DMS153 (cell line): Measurements from ENCODE around the gene MYDGF.

Experiments
- DNase-seq: peaks from one replicate; lab custom pipeline; 2025; lab: John Stamatoyannopoulos, UW

Gene MYDGF

GRCh38 chr19:4640247-4641000 is 29.7 kb downstream of the MYDGF start:
- DNase-seq: no peak

GRCh38 chr19:4639531-4640246 is 30.5 kb downstream of the MYDGF start:
- DNase-seq: no peak

GRCh38 chr19:4638828-4639530 is 31.2 kb downstream of the MYDGF start, which contains the start of gene TNFAIP8L1:
Gene TNFAIP8L1 (plus strand): TSS chr19:4639516. CDS start chr19:4651870, 12,354 bp downstream.
- DNase-seq: peak; percentile 84

GRCh38 chr19:4638317-4638716 is 31.8 kb downstream of the MYDGF start:
- no peak for DNase-seq

GRCh38 chr19:4636761-4637160 is 33.4 kb downstream of the MYDGF start:
- DNase-seq: no peak

GRCh38 chr19:4636151-4636717 is 33.9 kb downstream of the MYDGF start:
- DNase-seq: no peak

- no peak for DNase-seq
Measured at GRCh38 chr19:4635754-4636116, 34.4 kb downstream of the MYDGF start.

- peak; percentile 20 for DNase-seq
Measured at GRCh38 chr19:4633140-4633967, 36.8 kb downstream of the MYDGF start.

- peak; percentile 18 for DNase-seq
Measured at GRCh38 chr19:4624733-4625362, 45.3 kb downstream of the MYDGF start.

- no peak for DNase-seq
Measured at GRCh38 chr19:4624301-4624700, 45.8 kb downstream of the MYDGF start.

- DNase-seq: no peak
Measured at GRCh38 chr19:4622695-4623421, 47.3 kb downstream of the MYDGF start.

GRCh38 chr19:4620675-4621074 is 49.5 kb downstream of the MYDGF start:
- DNase-seq: no peak

GRCh38 chr19:4619668-4620294 is 50.4 kb downstream of the MYDGF start:
- no peak for DNase-seq

- no peak for DNase-seq
Measured at GRCh38 chr19:4618019-4618418, 52.1 kb downstream of the MYDGF start.

- DNase-seq: no peak
Measured at GRCh38 chr19:4613254-4613751, 56.8 kb downstream of the MYDGF start.

- DNase-seq: peak; percentile 36
Measured at GRCh38 chr19:4609878-4610511, 60.1 kb downstream of the MYDGF start.
